Panc1 (cell line): ENCODE results near the gene PTGES.

Experiments
- CTCF ChIP-seq: fragments of 450-650 bp; IDR thresholded peaks from 2 replicates; pipeline ENCODE4 v1.5.1; 2017; ENCODE audit warnings: mild to moderate bottlenecking
- POLR2AphosphoS5 ChIP-seq: IDR thresholded peaks from 2 replicates; pipeline ENCODE4 v1.6.1; 2012; ENCODE audit warnings: mild to moderate bottlenecking, low read depth, low read length, moderate library complexity
- SIN3A ChIP-seq: IDR thresholded peaks from 2 replicates; pipeline ENCODE4 v1.6.1; 2012; ENCODE audit warnings: low read depth, mild to moderate bottlenecking, low read length, moderate library complexity, borderline replicate concordance; ENCODE audit not compliant: insufficient read depth

GRCh38 chr9:129735546-129735945, 17.3 kb downstream of the PTGES start:
- TF ChIP-seq CTCF (no peak), SIN3A (no peak), POLR2AphosphoS5 (no peak)
